ENCODE data around the gene DUSP8. TPM values are rescaled to one million over a fixed set of nuclear protein-coding genes. Genes with fewer than 3 reads are reported as not detected.

DUSP8 gene
- polyA plus RNA-seq, 1 donor from 2014 or later = 3.5 TPM

DNA sequence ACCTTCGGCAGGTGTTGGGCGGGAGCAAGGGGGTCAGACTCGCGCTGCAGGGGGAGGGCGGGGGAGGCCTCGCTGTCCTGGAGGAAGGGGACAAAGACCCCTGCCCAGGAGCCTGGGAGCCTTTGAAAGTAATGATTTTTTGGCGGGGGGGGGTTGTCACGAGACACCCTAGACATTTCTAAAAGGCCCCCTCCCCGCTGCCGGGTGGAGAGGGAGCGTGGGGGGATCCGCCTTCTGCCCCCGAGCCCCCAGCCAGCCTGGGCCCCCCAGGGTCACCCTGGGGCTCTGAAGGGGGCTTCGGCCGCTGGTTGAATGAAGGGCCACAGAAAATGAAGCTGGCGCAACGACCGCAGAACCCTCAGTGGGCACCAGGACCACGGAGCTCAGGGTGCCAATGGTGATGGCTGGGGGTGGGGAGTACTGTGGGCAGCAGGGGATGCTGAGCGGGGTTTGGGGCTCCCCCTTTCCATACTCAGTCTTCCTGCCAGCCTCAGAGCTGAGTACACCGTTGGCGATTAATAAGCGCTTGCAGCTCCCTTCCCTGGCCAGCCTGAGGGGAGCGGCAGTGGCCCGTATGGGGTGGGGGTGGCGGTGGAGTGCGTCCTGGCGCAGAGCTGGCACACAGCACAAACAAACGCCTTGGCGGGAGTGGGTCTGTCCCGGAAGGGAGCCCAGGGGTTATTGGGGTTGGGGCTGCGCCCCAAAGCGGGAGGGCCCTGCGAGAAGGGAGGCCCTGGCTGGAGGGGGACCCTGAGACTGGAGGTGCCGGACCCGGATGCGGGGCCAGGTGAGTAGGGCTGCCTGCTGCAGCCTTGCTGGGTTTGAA lies 1.2 kb upstream of the DUSP8 start:
- TF ChIP-seq EP300 (conservative IDR thresholded peaks at IDR 0.05; ENCODE audit: poor library complexity, severe bottlenecking) (no peak), RAD21 (conservative IDR thresholded peaks at IDR 0.05) (no peak), TAF1 (IDR thresholded peaks at IDR 0.05; ENCODE audit: low read depth) (peak; percentile 46), POLR2AphosphoS5 (IDR thresholded peaks at IDR 0.05) (no peak), EZH2 (IDR thresholded peaks at IDR 0.05; ENCODE audit: borderline replicate concordance, insufficient read depth, low read length, poor library complexity, severe bottlenecking) (no peak), MXI1 (conservative IDR thresholded peaks at IDR 0.05; ENCODE audit: poor library complexity, severe bottlenecking) (no peak)
- TF ChIP-seq, protein P1, sequence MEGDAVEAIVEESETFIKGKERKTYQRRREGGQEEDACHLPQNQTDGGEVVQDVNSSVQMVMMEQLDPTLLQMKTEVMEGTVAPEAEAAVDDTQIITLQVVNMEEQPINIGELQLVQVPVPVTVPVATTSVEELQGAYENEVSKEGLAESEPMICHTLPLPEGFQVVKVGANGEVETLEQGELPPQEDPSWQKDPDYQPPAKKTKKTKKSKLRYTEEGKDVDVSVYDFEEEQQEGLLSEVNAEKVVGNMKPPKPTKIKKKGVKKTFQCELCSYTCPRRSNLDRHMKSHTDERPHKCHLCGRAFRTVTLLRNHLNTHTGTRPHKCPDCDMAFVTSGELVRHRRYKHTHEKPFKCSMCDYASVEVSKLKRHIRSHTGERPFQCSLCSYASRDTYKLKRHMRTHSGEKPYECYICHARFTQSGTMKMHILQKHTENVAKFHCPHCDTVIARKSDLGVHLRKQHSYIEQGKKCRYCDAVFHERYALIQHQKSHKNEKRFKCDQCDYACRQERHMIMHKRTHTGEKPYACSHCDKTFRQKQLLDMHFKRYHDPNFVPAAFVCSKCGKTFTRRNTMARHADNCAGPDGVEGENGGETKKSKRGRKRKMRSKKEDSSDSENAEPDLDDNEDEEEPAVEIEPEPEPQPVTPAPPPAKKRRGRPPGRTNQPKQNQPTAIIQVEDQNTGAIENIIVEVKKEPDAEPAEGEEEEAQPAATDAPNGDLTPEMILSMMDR (IDR thresholded peaks at IDR 0.05; ENCODE audit: poor library complexity, severe bottlenecking) = peak; percentile 9
- TF ChIP-seq, protein P2, sequence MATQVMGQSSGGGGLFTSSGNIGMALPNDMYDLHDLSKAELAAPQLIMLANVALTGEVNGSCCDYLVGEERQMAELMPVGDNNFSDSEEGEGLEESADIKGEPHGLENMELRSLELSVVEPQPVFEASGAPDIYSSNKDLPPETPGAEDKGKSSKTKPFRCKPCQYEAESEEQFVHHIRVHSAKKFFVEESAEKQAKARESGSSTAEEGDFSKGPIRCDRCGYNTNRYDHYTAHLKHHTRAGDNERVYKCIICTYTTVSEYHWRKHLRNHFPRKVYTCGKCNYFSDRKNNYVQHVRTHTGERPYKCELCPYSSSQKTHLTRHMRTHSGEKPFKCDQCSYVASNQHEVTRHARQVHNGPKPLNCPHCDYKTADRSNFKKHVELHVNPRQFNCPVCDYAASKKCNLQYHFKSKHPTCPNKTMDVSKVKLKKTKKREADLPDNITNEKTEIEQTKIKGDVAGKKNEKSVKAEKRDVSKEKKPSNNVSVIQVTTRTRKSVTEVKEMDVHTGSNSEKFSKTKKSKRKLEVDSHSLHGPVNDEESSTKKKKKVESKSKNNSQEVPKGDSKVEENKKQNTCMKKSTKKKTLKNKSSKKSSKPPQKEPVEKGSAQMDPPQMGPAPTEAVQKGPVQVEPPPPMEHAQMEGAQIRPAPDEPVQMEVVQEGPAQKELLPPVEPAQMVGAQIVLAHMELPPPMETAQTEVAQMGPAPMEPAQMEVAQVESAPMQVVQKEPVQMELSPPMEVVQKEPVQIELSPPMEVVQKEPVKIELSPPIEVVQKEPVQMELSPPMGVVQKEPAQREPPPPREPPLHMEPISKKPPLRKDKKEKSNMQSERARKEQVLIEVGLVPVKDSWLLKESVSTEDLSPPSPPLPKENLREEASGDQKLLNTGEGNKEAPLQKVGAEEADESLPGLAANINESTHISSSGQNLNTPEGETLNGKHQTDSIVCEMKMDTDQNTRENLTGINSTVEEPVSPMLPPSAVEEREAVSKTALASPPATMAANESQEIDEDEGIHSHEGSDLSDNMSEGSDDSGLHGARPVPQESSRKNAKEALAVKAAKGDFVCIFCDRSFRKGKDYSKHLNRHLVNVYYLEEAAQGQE (IDR thresholded peaks at IDR 0.05; ENCODE audit: borderline replicate concordance) = peak; percentile 40
- peak overlapping the region; percentile 97 for H3K4me3 ChIP-seq (ENCODE audit: low read length)
- peak overlapping the region; percentile 81 for H3K27ac ChIP-seq (ENCODE audit: low read length)
- no peak overlapping the region for H2AFZ ChIP-seq (ENCODE audit: low read depth, low read length)
- peaks cover 9% of the 10 kb centered on the region for H3K27me3 ChIP-seq (ENCODE audit: insufficient read depth, low read depth, low read length)
- peak overlapping the region; percentile 94 for H3K4me2 ChIP-seq (ENCODE audit: low read length)
- peaks cover under 1% of the 10 kb centered on the region for H3K9me3 ChIP-seq (ENCODE audit: low read length)
- peaks cover 4% of the 10 kb centered on the region for H3F3A ChIP-seq (ENCODE audit: insufficient read depth, low read length, poor library complexity, severe bottlenecking)
- H4K20me1 ChIP-seq (ENCODE audit: insufficient read depth) = peaks cover 5% of the 10 kb centered on the region
- H3K36me3 ChIP-seq (ENCODE audit: insufficient read depth, low read length) = no peaks in the 10 kb centered on the region
- H3K79me2 ChIP-seq (replicated peaks; ENCODE audit: insufficient read depth, low read length) = peaks cover 49% of the 10 kb centered on the region
- peak overlapping the region; percentile 98 for H3K9ac ChIP-seq (ENCODE audit: low read length)
- no peaks in the 10 kb centered on the region for H3K9me2 ChIP-seq (ENCODE audit: insufficient read depth, low read length)

DNA sequence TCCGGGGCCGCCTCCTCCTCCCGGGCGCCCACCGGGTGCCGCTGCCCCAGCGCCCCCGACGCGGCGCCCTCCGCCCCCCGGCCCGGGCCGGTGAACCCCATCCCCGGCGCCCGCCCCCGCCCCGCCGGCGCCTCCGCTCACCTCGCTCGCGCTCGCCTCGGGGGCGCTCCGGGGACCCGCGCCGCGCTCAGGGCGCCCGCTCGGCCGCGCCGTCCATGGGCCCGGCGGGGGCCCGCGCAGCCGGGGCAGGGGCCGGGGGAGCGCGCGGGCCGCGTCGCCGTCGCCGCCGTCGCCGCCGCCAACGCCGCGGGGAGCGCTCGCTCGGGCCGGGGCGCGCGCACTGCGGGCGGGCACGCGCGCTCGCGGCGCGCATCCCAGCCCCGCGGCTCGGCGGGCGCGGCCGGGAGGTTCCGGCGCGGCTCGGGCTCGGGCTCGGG lies 293 bp downstream of the DUSP8 start:
- H3K9ac ChIP-seq (ENCODE audit: low read length) = peak overlapping the region; percentile 97
- H2AFZ ChIP-seq (ENCODE audit: low read depth, low read length) = no peak overlapping the region
- no peaks in the 10 kb centered on the region for H3K9me2 ChIP-seq (ENCODE audit: insufficient read depth, low read length)
- peaks cover 63% of the 10 kb centered on the region for H3K79me2 ChIP-seq (replicated peaks; ENCODE audit: insufficient read depth, low read length)
- no peaks in the 10 kb centered on the region for H3K9me3 ChIP-seq (ENCODE audit: low read length)
- H3F3A ChIP-seq (ENCODE audit: insufficient read depth, low read length, poor library complexity, severe bottlenecking) = peaks cover 4% of the 10 kb centered on the region
- no peak overlapping the region for H3K4me2 ChIP-seq (ENCODE audit: low read length)
- peak overlapping the region; percentile 94 for H3K4me3 ChIP-seq (ENCODE audit: low read length)
- peaks cover 9% of the 10 kb centered on the region for H3K27me3 ChIP-seq (ENCODE audit: insufficient read depth, low read depth, low read length)
- no peak overlapping the region for H3K27ac ChIP-seq (ENCODE audit: low read length)
- TF ChIP-seq EZH2 (IDR thresholded peaks at IDR 0.05; ENCODE audit: borderline replicate concordance, insufficient read depth, low read length, poor library complexity, severe bottlenecking) (no peak), TAF1 (IDR thresholded peaks at IDR 0.05; ENCODE audit: low read depth) (no peak), POLR2AphosphoS5 (IDR thresholded peaks at IDR 0.05) (no peak), EP300 (conservative IDR thresholded peaks at IDR 0.05; ENCODE audit: poor library complexity, severe bottlenecking) (no peak), RAD21 (conservative IDR thresholded peaks at IDR 0.05) (no peak), SMC3 (conservative IDR thresholded peaks at IDR 0.05; ENCODE audit: poor library complexity) (no peak), MXI1 (conservative IDR thresholded peaks at IDR 0.05; ENCODE audit: poor library complexity, severe bottlenecking) (no peak)
- TF ChIP-seq, protein P2 (IDR thresholded peaks at IDR 0.05; ENCODE audit: borderline replicate concordance) = no peak
- TF ChIP-seq, protein P1 (IDR thresholded peaks at IDR 0.05; ENCODE audit: poor library complexity, severe bottlenecking) = no peak
- peaks cover 16% of the 10 kb centered on the region for H4K20me1 ChIP-seq (ENCODE audit: insufficient read depth)
- no peaks in the 10 kb centered on the region for H3K36me3 ChIP-seq (ENCODE audit: insufficient read depth, low read length)
